HepG2 (cell line): ENCODE data around the gene DESI2. TPM values are rescaled to one million over a fixed set of nuclear protein-coding genes. Genes with fewer than 3 reads are reported as not detected.

Experiments used
- ATAC-seq: fragments of 200-7000 bp; cut with Tn5 transposase; 3 replicates; pipeline ENCODE4 v1.9.1; 2020; ENCODE audit warnings: mild to moderate bottlenecking, moderate library complexity
- BruUV-seq: library from RNA; stranded (reverse); fragments of 400-500 nt; replicated peaks from 2 replicates; lab custom pipeline; 2021; lab: Mats Ljungman, UMichigan
- CTCF ChIA-PET: fragments of 300-600 bp; formaldehyde crosslinking; extraction: SDS; loops from one replicate; lab custom pipeline; 2021; ENCODE audit warnings: low total read pairs, inconsistent platforms, low intra/inter-chr PET ratio; lab: Yijun Ruan, JAX
- POLR2A ChIA-PET: fragments of 350-600 bp; sonication (Branson Sonifier 250); formaldehyde crosslinking; loops from one replicate; lab custom pipeline; 2020; ENCODE audit warnings: antibody characterized with exemption, inconsistent platforms; lab: Yijun Ruan, JAX
- DNase-seq: peaks from one replicate; pipeline ENCODE4 v3.0.0-alpha.2; 2015; ENCODE audit warnings: low spot score
- FAIRE-seq: peaks from 3 replicates; lab custom pipeline; 2011; peaks lifted over from hg19 to GRCh38; lab: Jason Lieb, UNC
- H2AFZ ChIP-seq: one replicate; pipeline ENCODE4 v1.6.1; 2011; ENCODE audit warnings: low read length, inconsistent platforms
- H3K27ac ChIP-seq: fragments of 300-600 bp; 3 replicates; pipeline ENCODE4 v1.8.0; 2011; ENCODE audit warnings: mixed run types, mild to moderate bottlenecking, mixed read lengths, low read length, inconsistent platforms; ENCODE audit not compliant: insufficient read depth; ENCODE audit errors: extremely low read length
- H3K27me3 ChIP-seq, 2 experiments: fragments of 200-600 bp in 1 of 2; 2 replicates in 1 of 2; 3 replicates in 1 of 2; pipeline versions ENCODE4 v1.6.0 to v1.8.0; 2011; ENCODE audit warnings: low read length in 2 of 2, mild to moderate bottlenecking in 2 of 2, moderate library complexity in 2 of 2, inconsistent platforms in 1 of 2; ENCODE audit not compliant: insufficient read depth in 2 of 2, control insufficient read depth in 1 of 2
- H3K36me3 ChIP-seq, 2 experiments: fragments of 200-600 bp in 1 of 2; replicated peaks in 1 of 2; 2 replicates in 1 of 2; 3 replicates in 1 of 2; pipeline versions ENCODE4 v1.5.1 to v1.8.0; 2011; ENCODE audit warnings: low read length in 2 of 2, inconsistent platforms in 1 of 2; ENCODE audit not compliant: insufficient read depth in 2 of 2, control insufficient read depth in 1 of 2
- H3K4me1 ChIP-seq: 2 replicates; pipeline ENCODE4 v1.5.1; 2012; ENCODE audit warnings: low read length, inconsistent platforms; ENCODE audit not compliant: insufficient read depth
- H3K4me2 ChIP-seq: 2 replicates; pipeline ENCODE4 v1.6.0; 2011; ENCODE audit warnings: low read depth, low read length, inconsistent platforms
- H3K4me3 ChIP-seq, 3 experiments: fragments of 200-600 bp in 1 of 3; sonication (generic), shearing (Covaris generic) in 1 of 3; replicated peaks in 1 of 3; 2 replicates each; pipeline ENCODE4 v1.5.1; 2011 to 2016; ENCODE audit warnings: low read length in 3 of 3, inconsistent platforms in 2 of 3, low read depth in 2 of 3, mild to moderate bottlenecking in 2 of 3, control low read depth in 1 of 3, mixed read lengths in 1 of 3; ENCODE audit not compliant: insufficient read depth in 1 of 3
- H3K79me2 ChIP-seq: one replicate; pipeline ENCODE4 v1.6.1; 2011; ENCODE audit warnings: low read length, inconsistent platforms; ENCODE audit not compliant: insufficient read depth
- H3K9ac ChIP-seq: 2 replicates; pipeline ENCODE4 v1.6.0; 2011; ENCODE audit warnings: mild to moderate bottlenecking, low read depth, low read length, inconsistent platforms; ENCODE audit not compliant: insufficient read depth
- H3K9me3 ChIP-seq: 2 replicates; pipeline ENCODE4 v1.5.1; 2012; ENCODE audit warnings: mild to moderate bottlenecking, low read length
- H4K20me1 ChIP-seq: 2 replicates; pipeline ENCODE4 v1.6.0; 2011; ENCODE audit warnings: inconsistent platforms, mild to moderate bottlenecking, low read length, moderate library complexity; ENCODE audit not compliant: insufficient read depth
- BORCS8-MEF2B ChIP-seq: sonication (generic); formaldehyde crosslinking; IDR thresholded peaks from 2 replicates; pipeline ENCODE4 v1.8.0; 2022; ENCODE audit warnings: mild to moderate bottlenecking, missing genetic modification reagents
- CERS6 ChIP-seq: sonication (generic); formaldehyde crosslinking; IDR thresholded peaks from 2 replicates; pipeline ENCODE4 v1.5.0; 2020; ENCODE audit warnings: missing genetic modification reagents
- HINFP ChIP-seq: sonication (generic); formaldehyde crosslinking; IDR thresholded peaks from 2 replicates; pipeline ENCODE4 v1.4.0; 2020; ENCODE audit warnings: low read depth, mild to moderate bottlenecking, missing genetic modification reagents
- HMG20A ChIP-seq: IDR thresholded peaks from 2 replicates; pipeline ENCODE4 v1.6.1; 2016; ENCODE audit warnings: borderline replicate concordance
- KLF11 ChIP-seq: IDR thresholded peaks from 2 replicates; pipeline ENCODE4 v1.6.1; 2016; ENCODE audit warnings: missing compliant biosample characterization
- MTF1 ChIP-seq: sonication (generic); formaldehyde crosslinking; IDR thresholded peaks from 2 replicates; pipeline ENCODE4 v1.5.0; 2020; ENCODE audit warnings: missing genetic modification reagents
- SMARCE1 ChIP-seq: fragments of 450-650 bp; IDR thresholded peaks from 2 replicates; pipeline ENCODE4 v1.6.1; 2017; ENCODE audit warnings: borderline replicate concordance
- SUZ12 ChIP-seq: fragments of 150-350 bp; IDR thresholded peaks from 2 replicates; pipeline ENCODE4 v1.6.1; 2014; ENCODE audit warnings: low read depth, low read length
- TBX3 ChIP-seq: fragments of 450-650 bp; IDR thresholded peaks from 2 replicates; pipeline ENCODE4 v1.6.1; 2017; ENCODE audit warnings: antibody characterized with exemption, mild to moderate bottlenecking, inconsistent platforms, borderline replicate concordance
- U2AF1 ChIP-seq: fragments of 200-400 bp; formaldehyde crosslinking; optimal IDR thresholded peaks from 2 replicates; pipeline ENCODE3; 2017; ENCODE audit warnings: mild to moderate bottlenecking, low read depth, low read length
- ZFP36L2 ChIP-seq: sonication (generic); formaldehyde crosslinking; IDR thresholded peaks from 2 replicates; pipeline ENCODE4 v1.4.0; 2020; ENCODE audit warnings: missing genetic modification reagents
- WGBS: methylation state at CpG from one replicate; pipeline ENCODE4 v1.1.6; 2017; ENCODE audit warnings: low lambda C conversion rate; 5-methylcytosine and 5-hydroxymethylcytosine counted together
- in situ Hi-C: cut with HindIII; loops from 2 replicates; pipeline ENCODE4 v1.10.0; 2017; ENCODE audit warnings: low pct_unique_long_range_greater_than_20kb; ENCODE audit not compliant: extremely low pct_ligation_motif_present
- intact Hi-C: fragments of 100-400 bp; cut with micrococcal nuclease; formaldehyde crosslinking; loops from one replicate; pipeline ENCODE4 v1.10.0; 2022; ENCODE audit not compliant: unreplicated experiment
- polyA plus RNA-seq, 8 experiments: library from polyadenylated mRNA; depleted of rRNA in 3 of 8; stranded (reverse) in 7 of 8; unstranded in 1 of 8; fragments of >200 nt; fragmentation: Illumina TruSeq in 4 of 8; extraction: Trizol in 4 of 8; gene quantifications; 2 replicates each; pipeline versions ENCODE4 v1.2.1 to v1.2.3, GENCODE V29; 2011 to 2016; ENCODE audit warnings: low read depth in 4 of 8, missing spikeins in 1 of 8, mixed read lengths in 1 of 8; ENCODE audit not compliant: insufficient read depth in 1 of 8
- total RNA-seq, 5 experiments: library from RNA; depleted of rRNA; stranded (reverse); fragments of >200 nt; fragmentation: Illumina TruSeq; extraction: Trizol; gene quantifications; 2 replicates each; pipeline ENCODE4 v1.2.3, GENCODE V29; 2016; ENCODE audit warnings: low read depth in 1 of 5
- TF ChIP-seq, protein P1 (sequence below): sonication (generic); formaldehyde crosslinking; IDR thresholded peaks from 2 replicates; pipeline ENCODE4 v1.5.0; 2020; ENCODE audit warnings: mild to moderate bottlenecking, missing genetic modification reagents

The DESI2 gene
- total and polyA plus RNA-seq, 2 of the 13 experiments (the other 11 are each of a cell fraction or from before 2014, with no cell fraction given) = 23.1 to 42.2 TPM

DNA sequence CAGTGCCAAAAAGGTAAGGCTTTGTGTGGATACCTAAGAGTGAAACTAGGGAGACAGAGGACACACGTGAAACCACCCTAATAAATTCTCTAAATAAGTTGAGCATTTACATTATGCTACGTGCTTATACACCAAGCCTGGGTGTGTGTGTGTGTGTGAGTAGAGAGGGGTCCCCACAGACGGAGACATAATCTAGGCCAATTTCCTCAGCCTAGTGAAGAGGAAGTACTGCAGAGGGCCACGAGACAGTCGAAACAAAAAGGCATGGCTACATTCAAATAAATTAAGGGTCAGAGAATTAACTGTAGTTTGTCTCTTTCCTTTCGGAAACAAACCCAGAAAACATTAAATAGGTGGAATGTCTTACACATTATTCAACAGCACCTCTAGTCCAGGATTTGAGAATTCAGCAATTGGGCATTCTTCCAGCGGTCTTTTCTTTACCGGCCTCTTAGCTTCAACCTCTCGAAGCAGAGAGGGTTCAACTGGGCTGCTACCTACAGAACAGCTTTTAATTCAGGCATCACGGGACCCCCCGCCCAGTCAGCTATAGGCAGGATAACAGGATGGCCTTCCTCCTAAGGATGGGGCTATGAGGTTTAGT is 75.0 kb downstream of the DESI2 start:
- Histone ChIP-seq H3K36me3 (no peaks in the 10 kb centered on the region), H3K4me2 (no peak overlapping the region), H3K27me3 (peaks cover 0 to 35% of the 10 kb centered on the region in 2 experiments; a peak in 2 of 5 replicates), H3K79me2 (no peaks in the 10 kb centered on the region), H3K9ac (no peak overlapping the region), H3K4me1 (peaks cover 9% of the 10 kb centered on the region), H4K20me1 (no peaks in the 10 kb centered on the region), H2AFZ (no peak overlapping the region), H3K27ac (no peak overlapping the region), H3K4me3 (no peak overlapping the region), H3K9me3 (no peaks in the 10 kb centered on the region)
- POLR2A ChIA-PET = no interaction called here
- in situ Hi-C loops (no loop called here), intact Hi-C loops (no loop called here)
- TF ChIP-seq HMG20A (CRISPR knock-in tag) (no peak), HINFP (CRISPR knock-in tag) (no peak), MTF1 (CRISPR knock-in tag) (no peak), TBX3 (no peak), ZFP36L2 (CRISPR knock-in tag) (no peak), CERS6 (CRISPR knock-in tag) (no peak), BORCS8-MEF2B (CRISPR knock-in tag) (no peak), SUZ12 (no peak), KLF11 (no peak), SMARCE1 (no peak), U2AF1 (no peak)
- TF ChIP-seq, protein P1, sequence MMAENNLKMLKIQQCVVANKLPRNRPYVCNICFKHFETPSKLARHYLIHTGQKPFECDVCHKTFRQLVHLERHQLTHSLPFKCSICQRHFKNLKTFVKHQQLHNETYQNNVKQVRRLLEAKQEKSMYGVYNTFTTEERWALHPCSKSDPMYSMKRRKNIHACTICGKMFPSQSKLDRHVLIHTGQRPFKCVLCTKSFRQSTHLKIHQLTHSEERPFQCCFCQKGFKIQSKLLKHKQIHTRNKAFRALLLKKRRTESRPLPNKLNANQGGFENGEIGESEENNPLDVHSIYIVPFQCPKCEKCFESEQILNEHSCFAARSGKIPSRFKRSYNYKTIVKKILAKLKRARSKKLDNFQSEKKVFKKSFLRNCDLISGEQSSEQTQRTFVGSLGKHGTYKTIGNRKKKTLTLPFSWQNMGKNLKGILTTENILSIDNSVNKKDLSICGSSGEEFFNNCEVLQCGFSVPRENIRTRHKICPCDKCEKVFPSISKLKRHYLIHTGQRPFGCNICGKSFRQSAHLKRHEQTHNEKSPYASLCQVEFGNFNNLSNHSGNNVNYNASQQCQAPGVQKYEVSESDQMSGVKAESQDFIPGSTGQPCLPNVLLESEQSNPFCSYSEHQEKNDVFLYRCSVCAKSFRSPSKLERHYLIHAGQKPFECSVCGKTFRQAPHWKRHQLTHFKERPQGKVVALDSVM = no peak
- no TSS peak for BruUV-seq
- no peak for DNase-seq
- no peak for ATAC-seq
- CTCF ChIA-PET = no interaction called here
- 75% methylated on average over 11 of the region's 11 CpGs for WGBS
- FAIRE-seq = no peak
